ENCODE measurements around the gene JAK3.

Gene JAK3

DNA sequence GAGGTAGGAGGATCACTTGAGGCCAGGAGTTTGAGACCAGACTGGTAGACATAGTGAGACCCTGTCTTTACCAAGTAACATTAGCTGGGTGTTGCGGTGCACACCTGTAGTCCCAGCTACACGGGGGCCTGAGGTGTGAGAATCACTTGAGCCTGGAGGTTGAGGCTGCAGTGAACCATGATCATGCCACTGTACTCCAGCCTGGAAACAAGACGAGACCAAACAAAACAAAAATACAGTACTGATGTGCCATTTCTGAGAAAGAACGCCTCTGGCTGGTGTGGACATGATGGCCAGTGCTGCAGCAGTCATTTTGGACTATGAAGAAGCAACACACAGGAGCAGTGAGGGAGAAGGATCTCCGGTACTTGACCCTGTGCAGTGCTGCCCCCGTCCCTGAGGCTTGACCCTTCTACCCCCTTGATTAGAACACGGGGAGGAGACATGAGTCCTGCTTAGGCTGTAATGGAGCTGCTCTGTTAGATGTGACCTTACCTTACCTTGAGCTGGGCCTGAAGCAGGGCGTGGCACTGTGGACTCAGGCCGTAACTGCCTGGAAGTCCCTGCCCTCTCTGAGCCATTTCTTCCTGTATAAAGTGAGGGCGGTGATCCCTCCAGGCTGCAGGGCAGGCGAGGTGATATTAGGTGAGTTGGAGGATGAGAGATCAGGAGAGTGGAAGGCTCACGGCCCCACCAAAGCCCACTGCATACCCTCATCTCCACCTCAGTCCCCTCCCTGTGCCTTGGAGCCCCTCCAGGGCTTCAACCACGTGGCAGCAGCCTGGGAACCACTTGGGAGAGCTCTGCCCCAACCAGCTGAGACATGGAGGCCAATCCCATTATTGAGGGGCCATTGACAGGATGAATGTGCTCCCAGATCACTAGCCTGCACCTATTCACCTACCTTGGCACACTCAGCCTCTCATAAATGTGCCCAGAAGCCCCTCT lies 17.9 kb upstream of the JAK3 start:
- TF ChIP-seq ESRRG (CRISPR knock-in tag; IDR thresholded peaks at IDR 0.05) (peak; percentile 43; the same call in 1 of the 2 replicates), CSDC2 (CRISPR knock-in tag; IDR thresholded peaks at IDR 0.05) (no peak)
- peak; percentile 21 for ATAC-seq

DNA sequence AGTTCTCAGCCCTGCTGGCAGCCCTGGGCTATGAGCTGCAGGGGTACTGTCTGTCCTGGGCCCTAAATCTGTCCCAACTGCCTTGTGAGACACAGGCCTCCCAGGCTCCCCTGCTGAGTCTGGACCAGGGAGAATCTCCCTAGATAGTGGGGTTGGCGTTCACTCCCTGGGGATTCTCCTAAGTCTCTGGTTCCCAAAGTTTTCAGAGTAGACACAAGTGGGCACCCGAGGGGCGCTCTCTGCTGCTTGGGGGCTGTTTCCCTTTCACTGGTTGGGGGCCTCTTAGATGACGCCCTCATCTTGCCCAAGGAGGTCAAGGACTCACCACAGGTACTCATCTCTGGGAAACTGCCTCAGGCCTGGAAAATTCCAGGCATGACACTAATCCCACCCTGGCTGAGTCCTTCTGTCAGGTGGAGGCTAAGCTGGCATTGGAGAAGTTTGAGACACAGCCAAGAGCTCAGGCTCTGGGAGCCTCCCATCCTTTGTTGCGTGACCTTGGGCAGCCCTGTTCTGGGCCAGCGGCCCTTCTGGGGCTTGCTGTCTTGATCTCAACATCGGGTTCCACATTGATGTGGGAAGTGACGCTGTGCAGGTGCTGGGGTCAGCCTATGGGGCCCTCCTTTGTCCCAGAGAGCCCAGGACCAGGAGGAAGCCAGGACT lies 15.9 kb upstream of the JAK3 start:
- no peak for TF ChIP-seq ZFP3 (CRISPR knock-in tag; IDR thresholded peaks at IDR 0.05)
- no peak for TF ChIP-seq ZFP30 (CRISPR knock-in tag; IDR thresholded peaks at IDR 0.05)
- TF ChIP-seq, protein P1, sequence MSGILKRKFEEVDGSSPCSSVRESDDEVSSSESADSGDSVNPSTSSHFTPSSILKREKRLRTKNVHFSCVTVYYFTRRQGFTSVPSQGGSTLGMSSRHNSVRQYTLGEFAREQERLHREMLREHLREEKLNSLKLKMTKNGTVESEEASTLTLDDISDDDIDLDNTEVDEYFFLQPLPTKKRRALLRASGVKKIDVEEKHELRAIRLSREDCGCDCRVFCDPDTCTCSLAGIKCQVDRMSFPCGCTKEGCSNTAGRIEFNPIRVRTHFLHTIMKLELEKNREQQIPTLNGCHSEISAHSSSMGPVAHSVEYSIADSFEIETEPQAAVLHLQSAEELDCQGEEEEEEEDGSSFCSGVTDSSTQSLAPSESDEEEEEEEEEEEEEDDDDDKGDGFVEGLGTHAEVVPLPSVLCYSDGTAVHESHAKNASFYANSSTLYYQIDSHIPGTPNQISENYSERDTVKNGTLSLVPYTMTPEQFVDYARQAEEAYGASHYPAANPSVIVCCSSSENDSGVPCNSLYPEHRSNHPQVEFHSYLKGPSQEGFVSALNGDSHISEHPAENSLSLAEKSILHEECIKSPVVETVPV (CRISPR knock-in tag; IDR thresholded peaks at IDR 0.05) = no peak
- no peak for TF ChIP-seq ZNF565 (CRISPR knock-in tag; conservative IDR thresholded peaks at IDR 0.05; ENCODE audit: low read depth)
- ATAC-seq = no peak

DNA sequence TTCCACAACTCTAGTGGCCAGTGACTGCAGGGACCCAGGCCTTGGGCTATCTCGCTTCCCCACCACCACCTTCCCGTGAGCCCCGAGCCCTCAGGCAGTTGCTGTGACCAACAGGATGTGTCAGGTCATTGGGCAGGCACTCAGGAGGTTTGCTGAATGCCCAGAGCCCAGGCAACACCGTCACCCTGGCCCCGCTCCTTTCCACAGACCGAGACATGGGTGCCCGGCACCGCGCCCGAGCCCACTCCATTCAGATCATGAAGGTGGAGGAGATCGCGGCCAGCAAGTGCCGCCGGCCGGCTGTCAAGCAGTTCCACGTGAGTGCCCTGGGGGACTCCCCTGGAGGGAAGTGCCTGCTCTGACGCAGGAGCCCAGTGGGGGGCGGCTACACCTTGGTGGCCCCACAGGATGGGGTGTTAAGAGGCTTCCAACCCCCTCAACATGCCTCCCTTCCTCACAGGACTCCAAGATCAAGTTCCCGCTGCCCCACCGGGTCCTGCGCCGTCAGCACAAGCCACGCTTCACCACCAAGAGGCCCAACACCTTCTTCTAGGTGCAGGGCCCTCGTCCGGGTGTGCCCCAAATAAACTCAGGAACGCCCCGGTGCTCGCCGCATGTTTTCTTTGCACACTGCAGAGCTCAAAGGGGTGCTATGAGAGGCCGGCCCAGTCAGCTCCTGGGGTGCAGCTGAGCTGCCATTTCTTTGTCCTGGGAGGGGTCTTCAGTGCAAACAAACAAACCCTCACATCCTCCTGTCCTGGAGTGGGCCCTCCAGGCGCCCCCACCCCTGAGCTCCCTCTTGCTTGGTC lies 15.1 kb upstream of the JAK3 start:
- no peak for TF ChIP-seq ZC3H10 (CRISPR knock-in tag; IDR thresholded peaks at IDR 0.05)
- no peak for TF ChIP-seq BACH2 (CRISPR knock-in tag; IDR thresholded peaks at IDR 0.05; ENCODE audit: borderline replicate concordance)
- no peak for TF ChIP-seq ESRRG (CRISPR knock-in tag; IDR thresholded peaks at IDR 0.05)
- TF ChIP-seq, protein P2, sequence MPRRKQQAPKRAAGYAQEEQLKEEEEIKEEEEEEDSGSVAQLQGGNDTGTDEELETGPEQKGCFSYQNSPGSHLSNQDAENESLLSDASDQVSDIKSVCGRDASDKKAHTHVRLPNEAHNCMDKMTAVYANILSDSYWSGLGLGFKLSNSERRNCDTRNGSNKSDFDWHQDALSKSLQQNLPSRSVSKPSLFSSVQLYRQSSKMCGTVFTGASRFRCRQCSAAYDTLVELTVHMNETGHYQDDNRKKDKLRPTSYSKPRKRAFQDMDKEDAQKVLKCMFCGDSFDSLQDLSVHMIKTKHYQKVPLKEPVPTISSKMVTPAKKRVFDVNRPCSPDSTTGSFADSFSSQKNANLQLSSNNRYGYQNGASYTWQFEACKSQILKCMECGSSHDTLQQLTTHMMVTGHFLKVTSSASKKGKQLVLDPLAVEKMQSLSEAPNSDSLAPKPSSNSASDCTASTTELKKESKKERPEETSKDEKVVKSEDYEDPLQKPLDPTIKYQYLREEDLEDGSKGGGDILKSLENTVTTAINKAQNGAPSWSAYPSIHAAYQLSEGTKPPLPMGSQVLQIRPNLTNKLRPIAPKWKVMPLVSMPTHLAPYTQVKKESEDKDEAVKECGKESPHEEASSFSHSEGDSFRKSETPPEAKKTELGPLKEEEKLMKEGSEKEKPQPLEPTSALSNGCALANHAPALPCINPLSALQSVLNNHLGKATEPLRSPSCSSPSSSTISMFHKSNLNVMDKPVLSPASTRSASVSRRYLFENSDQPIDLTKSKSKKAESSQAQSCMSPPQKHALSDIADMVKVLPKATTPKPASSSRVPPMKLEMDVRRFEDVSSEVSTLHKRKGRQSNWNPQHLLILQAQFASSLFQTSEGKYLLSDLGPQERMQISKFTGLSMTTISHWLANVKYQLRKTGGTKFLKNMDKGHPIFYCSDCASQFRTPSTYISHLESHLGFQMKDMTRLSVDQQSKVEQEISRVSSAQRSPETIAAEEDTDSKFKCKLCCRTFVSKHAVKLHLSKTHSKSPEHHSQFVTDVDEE (CRISPR knock-in tag; IDR thresholded peaks at IDR 0.05) = no peak
- no peak for TF ChIP-seq SNAI2 (CRISPR knock-in tag; IDR thresholded peaks at IDR 0.05)
- TF ChIP-seq CSDC2 (CRISPR knock-in tag; IDR thresholded peaks at IDR 0.05) = no peak
- TF ChIP-seq, protein P3, sequence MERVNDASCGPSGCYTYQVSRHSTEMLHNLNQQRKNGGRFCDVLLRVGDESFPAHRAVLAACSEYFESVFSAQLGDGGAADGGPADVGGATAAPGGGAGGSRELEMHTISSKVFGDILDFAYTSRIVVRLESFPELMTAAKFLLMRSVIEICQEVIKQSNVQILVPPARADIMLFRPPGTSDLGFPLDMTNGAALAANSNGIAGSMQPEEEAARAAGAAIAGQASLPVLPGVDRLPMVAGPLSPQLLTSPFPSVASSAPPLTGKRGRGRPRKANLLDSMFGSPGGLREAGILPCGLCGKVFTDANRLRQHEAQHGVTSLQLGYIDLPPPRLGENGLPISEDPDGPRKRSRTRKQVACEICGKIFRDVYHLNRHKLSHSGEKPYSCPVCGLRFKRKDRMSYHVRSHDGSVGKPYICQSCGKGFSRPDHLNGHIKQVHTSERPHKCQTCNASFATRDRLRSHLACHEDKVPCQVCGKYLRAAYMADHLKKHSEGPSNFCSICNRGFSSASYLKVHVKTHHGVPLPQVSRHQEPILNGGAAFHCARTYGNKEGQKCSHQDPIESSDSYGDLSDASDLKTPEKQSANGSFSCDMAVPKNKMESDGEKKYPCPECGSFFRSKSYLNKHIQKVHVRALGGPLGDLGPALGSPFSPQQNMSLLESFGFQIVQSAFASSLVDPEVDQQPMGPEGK (CRISPR knock-in tag; IDR thresholded peaks at IDR 0.05; ENCODE audit: borderline replicate concordance) = no peak
- no peak for TF ChIP-seq GLIS3 (CRISPR knock-in tag; IDR thresholded peaks at IDR 0.05)
- TF ChIP-seq ARNTL (CRISPR knock-in tag; IDR thresholded peaks at IDR 0.05; ENCODE audit: borderline replicate concordance, low read depth) = no peak
- no peak for TF ChIP-seq ZFP30 (CRISPR knock-in tag; IDR thresholded peaks at IDR 0.05)
- TF ChIP-seq RARB (CRISPR knock-in tag; IDR thresholded peaks at IDR 0.05) = no peak
- TF ChIP-seq, protein P4, sequence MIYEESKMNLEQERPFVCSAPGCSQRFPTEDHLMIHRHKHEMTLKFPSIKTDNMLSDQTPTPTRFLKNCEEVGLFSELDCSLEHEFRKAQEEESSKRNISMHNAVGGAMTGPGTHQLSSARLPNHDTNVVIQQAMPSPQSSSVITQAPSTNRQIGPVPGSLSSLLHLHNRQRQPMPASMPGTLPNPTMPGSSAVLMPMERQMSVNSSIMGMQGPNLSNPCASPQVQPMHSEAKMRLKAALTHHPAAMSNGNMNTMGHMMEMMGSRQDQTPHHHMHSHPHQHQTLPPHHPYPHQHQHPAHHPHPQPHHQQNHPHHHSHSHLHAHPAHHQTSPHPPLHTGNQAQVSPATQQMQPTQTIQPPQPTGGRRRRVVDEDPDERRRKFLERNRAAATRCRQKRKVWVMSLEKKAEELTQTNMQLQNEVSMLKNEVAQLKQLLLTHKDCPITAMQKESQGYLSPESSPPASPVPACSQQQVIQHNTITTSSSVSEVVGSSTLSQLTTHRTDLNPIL (CRISPR knock-in tag; IDR thresholded peaks at IDR 0.05; ENCODE audit: low read depth) = no peak
- TF ChIP-seq, protein P5, sequence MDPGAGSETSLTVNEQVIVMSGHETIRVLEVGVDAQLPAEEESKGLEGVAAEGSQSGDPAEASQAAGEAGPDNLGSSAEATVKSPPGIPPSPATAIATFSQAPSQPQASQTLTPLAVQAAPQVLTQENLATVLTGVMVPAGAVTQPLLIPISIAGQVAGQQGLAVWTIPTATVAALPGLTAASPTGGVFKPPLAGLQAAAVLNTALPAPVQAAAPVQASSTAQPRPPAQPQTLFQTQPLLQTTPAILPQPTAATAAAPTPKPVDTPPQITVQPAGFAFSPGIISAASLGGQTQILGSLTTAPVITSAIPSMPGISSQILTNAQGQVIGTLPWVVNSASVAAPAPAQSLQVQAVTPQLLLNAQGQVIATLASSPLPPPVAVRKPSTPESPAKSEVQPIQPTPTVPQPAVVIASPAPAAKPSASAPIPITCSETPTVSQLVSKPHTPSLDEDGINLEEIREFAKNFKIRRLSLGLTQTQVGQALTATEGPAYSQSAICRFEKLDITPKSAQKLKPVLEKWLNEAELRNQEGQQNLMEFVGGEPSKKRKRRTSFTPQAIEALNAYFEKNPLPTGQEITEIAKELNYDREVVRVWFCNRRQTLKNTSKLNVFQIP (CRISPR knock-in tag; IDR thresholded peaks at IDR 0.05; ENCODE audit: borderline replicate concordance, low read depth) = no peak

More for the DNA sequence above, 15.1 kb upstream of the JAK3 start:
- no peak for ATAC-seq

Data from SK-N-SH treated with all-trans-retinoic acid at 6 μM for 48 hours (cell line).